Pulmonary artery endothelial cell (primary cell): Measurements from ENCODE around the gene SMIM29. TPM values are rescaled to one million over a fixed set of nuclear protein-coding genes. Genes with fewer than 3 reads are reported as not detected.
A peak's percentile ranks its signal among the peaks of the same experiment; 100 is the strongest.
"Not testable (repeated sequence)": the region's sequence is repeated elsewhere in the genome, so short reads cannot be mapped to it uniquely, and the experiment has no call there.

Experiments used
- DNase-seq: peaks from one replicate; pipeline ENCODE4 v3.0.0-alpha.2; 2011; ENCODE audit warnings: low read depth, low spot score
- total RNA-seq: library from RNA; depleted of rRNA; stranded (reverse); fragments of >200 nt; gene quantifications from 2 replicates; pipeline ENCODE4 v1.2.3, GENCODE V29; 2014

Gene SMIM29
- total RNA-seq, 1 donor from 2014 or later: 17.4 TPM

- not testable (repeated sequence) for DNase-seq
Measured at GRCh38 chr6:34269132-34269531, 20.3 kb upstream of the SMIM29 start.

- no peak for DNase-seq
Measured at GRCh38 chr6:34267746-34268145, 18.9 kb upstream of the SMIM29 start.

GRCh38 chr6:34263484-34263883 is 14.7 kb upstream of the SMIM29 start:
- not testable (repeated sequence) for DNase-seq

GRCh38 chr6:34260576-34261267 is 11.9 kb upstream of the SMIM29 start:
- DNase-seq: no peak

GRCh38 chr6:34259529-34260069 is 10.8 kb upstream of the SMIM29 start:
- no peak for DNase-seq

GRCh38 chr6:34252395-34252794 is 3.6 kb upstream of the SMIM29 start:
- not testable (repeated sequence) for DNase-seq

GRCh38 chr6:34249469-34250261 is 859 bp upstream of the SMIM29 start:
- DNase-seq: no peak

- no peak for DNase-seq
Measured at GRCh38 chr6:34248198-34248726, 544 bp downstream of the SMIM29 start.

GRCh38 chr6:34247481-34248197 is 1.2 kb downstream of the SMIM29 start:
- DNase-seq: no peak

GRCh38 chr6:34246563-34247391 is 2.0 kb downstream of the SMIM29 start:
- no peak for DNase-seq

GRCh38 chr6:34246249-34246562 is 2.6 kb downstream of the SMIM29 start:
- no peak for DNase-seq

- DNase-seq: not testable (repeated sequence)
Measured at GRCh38 chr6:34245761-34246140, 3.1 kb downstream of the SMIM29 start.

GRCh38 chr6:34245032-34245760 is 3.6 kb downstream of the SMIM29 start:
- not testable (repeated sequence) for DNase-seq

- peak; percentile 78 for DNase-seq
Measured at GRCh38 chr6:34243901-34244884, 4.6 kb downstream of the SMIM29 start.

GRCh38 chr6:34243131-34243771 is 5.6 kb downstream of the SMIM29 start:
- no peak for DNase-seq

- no peak for DNase-seq
Measured at GRCh38 chr6:34242252-34243130, 6.3 kb downstream of the SMIM29 start.
